DOHH2 (cell line): ENCODE results near the gene PCDH18.
"Not testable (repeated sequence)": the region's sequence is repeated elsewhere in the genome, so short reads cannot be mapped to it uniquely, and the experiment has no call there.

Source experiments
- H3F3A ChIP-seq: fragments of 200-600 bp; sonication (generic), shearing (Covaris generic); 2 replicates; pipeline ENCODE4 v1.6.0; 2016; ENCODE audit warnings: antibody characterized with exemption, mild to moderate bottlenecking; ENCODE audit not compliant: control insufficient read depth, insufficient read depth
- H3K27ac ChIP-seq: fragments of 200-600 bp; sonication (generic); 2 replicates; pipeline ENCODE4 v1.5.1; 2014; ENCODE audit warnings: low read depth, mild to moderate bottlenecking, low read length, moderate library complexity
- H3K27me3 ChIP-seq: fragments of 200-600 bp; sonication (generic); 2 replicates; pipeline ENCODE4 v1.6.1; 2014; ENCODE audit warnings: mild to moderate bottlenecking, low read length, mixed read lengths; ENCODE audit not compliant: control insufficient read depth
- H3K36me3 ChIP-seq: fragments of 200-600 bp; sonication (generic); 2 replicates; pipeline ENCODE4 v1.6.1; 2014; ENCODE audit warnings: mild to moderate bottlenecking, low read length, moderate library complexity, mixed read lengths; ENCODE audit not compliant: control insufficient read depth
- H3K4me1 ChIP-seq: fragments of 200-600 bp; sonication (generic); 2 replicates; pipeline ENCODE4 v1.6.1; 2014; ENCODE audit warnings: mild to moderate bottlenecking, low read length, mixed read lengths; ENCODE audit not compliant: control insufficient read depth
- H3K4me2 ChIP-seq: fragments of 200-600 bp; sonication (generic); 2 replicates; pipeline ENCODE4 v1.6.0; 2014; ENCODE audit warnings: mild to moderate bottlenecking, low read length, moderate library complexity
- H3K4me3 ChIP-seq: fragments of 200-600 bp; sonication (generic); 2 replicates; pipeline ENCODE4 v1.5.1; 2014; ENCODE audit warnings: mild to moderate bottlenecking, low read length, mixed read lengths
- H3K79me2 ChIP-seq: fragments of 200-600 bp; sonication (generic); 2 replicates; pipeline ENCODE4 v1.6.1; 2014; ENCODE audit warnings: mild to moderate bottlenecking, low read length, mixed read lengths; ENCODE audit not compliant: control insufficient read depth
- H3K9me2 ChIP-seq: fragments of 200-600 bp; sonication (generic); replicated peaks from 2 replicates; pipeline ENCODE4 v1.6.1; 2014; ENCODE audit warnings: mild to moderate bottlenecking, low read length, mixed read lengths; ENCODE audit not compliant: control insufficient read depth
- H3K9me3 ChIP-seq: fragments of 200-600 bp; sonication (generic); 2 replicates; pipeline ENCODE4 v1.6.1; 2014; ENCODE audit warnings: antibody characterized with exemption, low read length, mixed read lengths; ENCODE audit not compliant: control insufficient read depth, insufficient read depth
- H4K20me1 ChIP-seq: fragments of 200-600 bp; sonication (generic); 2 replicates; pipeline ENCODE4 v1.6.0; 2014; ENCODE audit warnings: low read depth, mild to moderate bottlenecking, antibody characterized with exemption, low read length, moderate library complexity; ENCODE audit not compliant: control insufficient read depth, insufficient read depth
- EZH2phosphoT487 ChIP-seq: fragments of 200-600 bp; sonication (generic); IDR thresholded peaks from 2 replicates; pipeline ENCODE4 v1.6.1; 2017; ENCODE audit warnings: borderline replicate concordance, mild to moderate bottlenecking, antibody characterized with exemption, low read length, moderate library complexity, mixed read lengths
- TF ChIP-seq, protein P1 (sequence below): fragments of 200-600 bp; sonication (generic); IDR thresholded peaks from one replicate; pipeline ENCODE4 v1.5.1; 2014; ENCODE audit warnings: antibody characterized with exemption, mild to moderate bottlenecking, low read depth, low read length; ENCODE audit not compliant: poor library complexity, severe bottlenecking

PCDH18 gene

GRCh38 chr4:137541181-137541580 lies 8.9 kb upstream of the PCDH18 start:
- no peaks in the 10 kb centered on the region for H3K79me2 ChIP-seq
- no peak overlapping the region for H3K4me3 ChIP-seq
- no peaks in the 10 kb centered on the region for H4K20me1 ChIP-seq
- TF ChIP-seq EZH2phosphoT487, result no peak
- TF ChIP-seq, protein P1, sequence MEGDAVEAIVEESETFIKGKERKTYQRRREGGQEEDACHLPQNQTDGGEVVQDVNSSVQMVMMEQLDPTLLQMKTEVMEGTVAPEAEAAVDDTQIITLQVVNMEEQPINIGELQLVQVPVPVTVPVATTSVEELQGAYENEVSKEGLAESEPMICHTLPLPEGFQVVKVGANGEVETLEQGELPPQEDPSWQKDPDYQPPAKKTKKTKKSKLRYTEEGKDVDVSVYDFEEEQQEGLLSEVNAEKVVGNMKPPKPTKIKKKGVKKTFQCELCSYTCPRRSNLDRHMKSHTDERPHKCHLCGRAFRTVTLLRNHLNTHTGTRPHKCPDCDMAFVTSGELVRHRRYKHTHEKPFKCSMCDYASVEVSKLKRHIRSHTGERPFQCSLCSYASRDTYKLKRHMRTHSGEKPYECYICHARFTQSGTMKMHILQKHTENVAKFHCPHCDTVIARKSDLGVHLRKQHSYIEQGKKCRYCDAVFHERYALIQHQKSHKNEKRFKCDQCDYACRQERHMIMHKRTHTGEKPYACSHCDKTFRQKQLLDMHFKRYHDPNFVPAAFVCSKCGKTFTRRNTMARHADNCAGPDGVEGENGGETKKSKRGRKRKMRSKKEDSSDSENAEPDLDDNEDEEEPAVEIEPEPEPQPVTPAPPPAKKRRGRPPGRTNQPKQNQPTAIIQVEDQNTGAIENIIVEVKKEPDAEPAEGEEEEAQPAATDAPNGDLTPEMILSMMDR, result no peak
- H3K36me3 ChIP-seq, result no peaks in the 10 kb centered on the region
- H3K4me2 ChIP-seq, result no peak overlapping the region
- H3K4me1 ChIP-seq, result no peaks in the 10 kb centered on the region
- no peaks in the 10 kb centered on the region; the same call in 1 of the 2 replicates for H3K9me2 ChIP-seq
- no peaks in the 10 kb centered on the region for H3K27me3 ChIP-seq
- no peaks in the 10 kb centered on the region for H3K9me3 ChIP-seq
- no peaks in the 10 kb centered on the region for H3F3A ChIP-seq
- H3K27ac ChIP-seq, result no peak overlapping the region

DNA sequence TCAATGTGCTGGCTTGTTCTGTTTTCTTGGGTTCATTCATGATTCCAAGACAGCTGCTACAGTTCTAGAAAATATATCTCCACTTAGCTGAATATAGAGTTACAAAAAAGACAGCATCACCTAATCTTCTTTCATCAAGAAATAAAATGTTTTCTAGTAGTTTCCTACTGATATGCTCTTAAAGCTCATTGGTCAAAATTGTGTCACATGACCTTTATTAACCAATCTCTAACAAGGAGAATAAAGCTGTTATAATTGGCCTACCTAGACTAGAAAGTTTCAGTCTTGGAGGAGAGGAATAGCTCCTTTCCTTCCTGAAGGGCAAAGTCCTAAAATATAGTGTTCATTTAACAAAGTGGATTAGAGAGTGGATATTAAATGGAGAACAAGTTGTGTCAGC lies 8.1 kb upstream of the PCDH18 start:
- H3K79me2 ChIP-seq, result no peaks in the 10 kb centered on the region
- no peak overlapping the region for H3K4me2 ChIP-seq
- no peaks in the 10 kb centered on the region for H3K27me3 ChIP-seq
- no peaks in the 10 kb centered on the region for H3F3A ChIP-seq
- H3K9me2 ChIP-seq, result no peaks in the 10 kb centered on the region; the same call in 1 of the 2 replicates
- no peaks in the 10 kb centered on the region for H3K4me1 ChIP-seq
- no peak overlapping the region for H3K27ac ChIP-seq
- no peaks in the 10 kb centered on the region for H3K9me3 ChIP-seq
- H3K36me3 ChIP-seq, result no peaks in the 10 kb centered on the region
- no peaks in the 10 kb centered on the region for H4K20me1 ChIP-seq
- TF ChIP-seq, protein P1, result no peak
- no peak for TF ChIP-seq EZH2phosphoT487
- H3K4me3 ChIP-seq, result no peak overlapping the region

DNA sequence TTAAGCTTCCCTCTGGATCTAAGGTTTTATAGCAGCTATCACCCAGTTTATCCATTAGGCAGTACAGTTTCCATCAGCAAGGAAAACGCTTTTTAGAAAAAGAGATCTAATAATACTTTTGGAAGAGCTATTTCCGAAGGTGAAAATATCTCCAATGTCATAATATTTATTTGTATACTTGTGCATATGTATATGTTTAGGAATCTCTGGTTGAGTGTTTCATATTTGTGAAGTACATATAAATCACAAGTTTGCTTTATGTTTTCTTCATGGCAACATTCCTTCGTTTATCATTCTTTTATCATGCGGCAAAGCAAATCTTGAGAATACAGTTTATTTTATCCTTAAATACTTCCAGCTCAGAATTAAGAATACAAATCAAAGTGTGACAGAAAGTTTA lies 6.2 kb upstream of the PCDH18 start:
- H3K4me1 ChIP-seq, result no peaks in the 10 kb centered on the region
- H3K79me2 ChIP-seq, result no peaks in the 10 kb centered on the region
- H3K4me3 ChIP-seq, result no peak overlapping the region
- no peaks in the 10 kb centered on the region for H3K9me3 ChIP-seq
- H3K9me2 ChIP-seq, result no peaks in the 10 kb centered on the region; the same call in 1 of the 2 replicates
- H3K27me3 ChIP-seq, result no peaks in the 10 kb centered on the region
- no peaks in the 10 kb centered on the region for H3K36me3 ChIP-seq
- no peak overlapping the region for H3K4me2 ChIP-seq
- no peak for TF ChIP-seq EZH2phosphoT487
- TF ChIP-seq, protein P1, result no peak
- no peak overlapping the region for H3K27ac ChIP-seq
- no peaks in the 10 kb centered on the region for H3F3A ChIP-seq
- H4K20me1 ChIP-seq, result no peaks in the 10 kb centered on the region

GRCh38 chr4:137537807-137538206 lies 5.5 kb upstream of the PCDH18 start:
- H3K4me1 ChIP-seq, result not testable (repeated sequence)

More at GRCh38 chr4:137537807-137538206, 5.5 kb upstream of the PCDH18 start:
- not testable (repeated sequence) for H3K4me3 ChIP-seq, H3K27me3 ChIP-seq, H3K4me2 ChIP-seq, H3K79me2 ChIP-seq, H4K20me1 ChIP-seq, H3K27ac ChIP-seq, H3K9me2 ChIP-seq, H3F3A ChIP-seq, H3K9me3 ChIP-seq, H3K36me3 ChIP-seq
